GM18526 (cell line): ENCODE data around the gene FSCN2.
A peak's percentile ranks its signal among the peaks of the same experiment; 100 is the strongest.

Experiments
- POLR2A ChIP-seq: IDR thresholded peaks from 3 replicates; pipeline ENCODE4 v1.6.1; 2011; ENCODE audit not compliant: insufficient read length; ENCODE audit errors: extremely low read depth

FSCN2 gene

DNA sequence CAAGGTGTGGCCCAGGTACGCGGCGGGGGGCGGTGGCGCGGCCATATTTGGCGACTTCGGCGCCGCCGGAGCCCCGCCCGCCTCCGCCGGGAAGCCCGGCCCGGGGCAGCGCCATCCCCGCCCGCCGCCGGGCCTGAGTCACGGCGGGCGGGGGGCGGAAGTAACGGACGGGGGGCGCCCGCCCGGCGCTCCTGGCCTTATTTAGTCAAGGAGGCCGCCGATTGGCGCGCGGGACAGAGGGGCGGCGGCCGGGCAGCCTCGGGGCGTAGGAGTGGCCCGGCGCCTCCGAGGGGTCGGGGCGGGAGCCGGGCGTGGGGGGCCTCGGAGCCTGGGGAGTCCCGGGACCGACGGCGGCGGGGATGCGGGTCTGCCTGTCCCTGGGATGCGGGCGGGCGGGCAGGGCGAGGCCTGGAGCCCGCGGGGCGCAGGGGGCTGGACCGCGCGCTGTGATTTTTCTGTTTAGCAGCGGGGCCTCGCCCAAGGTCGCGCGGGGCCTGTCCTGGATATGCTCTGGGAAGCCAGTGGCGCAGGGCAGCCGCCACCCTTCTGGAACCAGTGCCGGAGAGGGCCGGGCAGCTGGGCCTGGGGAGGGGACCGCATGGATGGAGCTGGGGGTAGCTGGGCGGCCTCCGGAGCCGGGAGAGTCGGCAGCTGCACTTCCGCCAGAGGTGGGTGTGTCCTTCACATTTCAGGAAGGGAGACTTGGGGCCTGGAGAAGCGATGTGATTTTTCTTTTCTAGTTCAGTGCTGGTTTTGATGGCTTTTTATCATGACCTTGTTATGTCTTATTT lies 13.2 kb upstream of the FSCN2 start:
- peak; percentile 39 for TF ChIP-seq POLR2A

DNA sequence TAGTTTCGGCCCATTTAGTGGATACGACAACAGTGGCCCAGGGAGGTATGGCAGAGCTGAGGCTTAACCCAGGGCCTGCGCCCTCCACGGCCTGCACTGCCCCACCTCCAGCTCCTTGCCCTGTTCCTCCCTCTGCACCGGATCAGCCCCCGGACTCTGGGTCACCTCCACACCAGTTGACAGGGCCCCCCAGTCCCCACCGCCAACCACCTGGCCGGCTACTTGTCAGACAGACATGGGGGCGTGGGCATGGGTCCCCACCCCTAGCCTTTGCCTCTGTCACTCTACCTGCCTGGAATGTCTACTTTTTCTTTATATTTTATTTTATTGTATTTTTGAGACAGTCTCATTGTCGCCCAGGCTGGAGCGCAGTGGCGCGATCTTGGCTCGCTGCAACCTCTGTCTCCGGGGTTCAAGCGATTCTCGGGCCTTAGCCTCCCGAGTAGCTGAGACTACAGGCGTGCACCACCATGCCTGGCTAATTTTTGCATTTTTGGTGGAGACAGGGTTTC lies 12.6 kb upstream of the FSCN2 start:
- TF ChIP-seq POLR2A, result no peak

DNA sequence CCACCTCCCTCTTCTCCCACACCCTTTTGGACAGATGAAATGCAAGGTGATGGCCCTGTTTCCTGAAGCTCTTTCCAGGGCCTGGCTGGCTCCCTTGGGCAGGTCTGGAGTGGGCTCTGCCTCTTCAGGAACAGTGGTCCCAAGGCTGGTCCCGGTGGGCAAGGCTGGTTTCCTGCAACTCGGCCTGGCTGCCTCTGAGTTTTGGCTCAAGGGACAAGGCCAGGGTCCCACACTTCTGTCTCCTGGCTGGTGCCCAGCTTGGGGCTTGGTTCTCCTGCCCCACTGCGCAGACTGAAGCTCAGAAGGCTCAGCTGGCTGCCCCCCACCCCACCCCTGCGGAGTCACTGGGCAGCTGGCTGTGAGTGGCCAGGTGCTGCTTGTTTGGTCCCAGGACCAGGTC lies 11.7 kb upstream of the FSCN2 start:
- peak; percentile 31 for TF ChIP-seq POLR2A

DNA sequence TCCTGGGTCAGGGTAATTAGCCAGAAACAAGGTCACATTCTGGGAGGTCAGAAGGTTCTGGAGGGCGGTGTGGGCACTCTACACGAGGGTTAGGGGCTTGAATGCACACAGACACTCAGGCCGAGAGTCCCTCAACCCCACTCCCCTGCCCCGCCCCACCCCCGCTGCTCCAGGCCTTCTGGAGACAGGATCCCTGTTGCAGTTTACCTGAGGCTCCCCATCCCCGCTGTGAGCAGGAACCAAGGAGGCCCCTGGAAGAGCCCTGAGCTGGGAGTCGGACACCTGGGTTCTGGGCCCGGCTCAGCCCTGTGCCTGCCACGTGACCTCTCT lies 11.2 kb upstream of the FSCN2 start:
- no peak for TF ChIP-seq POLR2A

DNA sequence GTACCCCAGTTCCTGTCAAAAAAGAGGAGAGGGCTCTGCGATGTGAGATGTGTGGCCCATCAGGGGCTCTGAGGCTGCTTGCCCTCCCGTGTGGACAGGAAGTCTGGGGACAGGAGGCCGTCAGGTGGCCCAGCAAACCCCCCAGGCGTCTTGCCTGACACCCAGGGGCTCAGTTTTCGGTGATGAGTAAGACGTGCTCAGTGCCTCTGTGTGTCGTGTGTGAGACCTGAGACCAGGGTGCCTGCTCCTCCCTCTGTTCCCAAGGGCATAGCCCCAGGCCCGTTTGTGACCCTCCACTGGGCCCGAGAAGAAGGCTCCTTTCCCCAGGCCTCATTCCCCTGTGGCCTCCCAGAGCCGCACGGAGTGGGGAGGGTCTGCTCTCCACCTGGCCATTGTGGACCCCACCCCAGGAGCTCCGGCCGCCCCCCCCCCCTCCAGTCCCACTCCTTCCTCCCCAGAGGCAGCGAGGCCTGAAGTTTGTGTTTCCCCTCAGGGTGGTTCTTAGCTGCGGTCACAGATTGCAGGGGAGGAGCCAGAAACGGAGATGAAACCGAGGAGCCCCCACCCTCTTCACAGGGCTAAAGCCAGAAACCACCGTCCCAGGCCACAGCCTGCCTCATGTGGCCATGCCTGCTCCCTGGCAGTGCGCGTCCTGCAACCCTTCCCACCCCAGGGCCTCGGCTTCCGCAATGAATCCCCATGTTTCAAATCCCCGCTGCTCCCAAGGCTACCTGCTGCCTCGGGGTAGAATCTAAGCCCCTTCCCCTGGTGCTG lies 10.7 kb upstream of the FSCN2 start:
- TF ChIP-seq POLR2A, result peak; percentile 72

DNA sequence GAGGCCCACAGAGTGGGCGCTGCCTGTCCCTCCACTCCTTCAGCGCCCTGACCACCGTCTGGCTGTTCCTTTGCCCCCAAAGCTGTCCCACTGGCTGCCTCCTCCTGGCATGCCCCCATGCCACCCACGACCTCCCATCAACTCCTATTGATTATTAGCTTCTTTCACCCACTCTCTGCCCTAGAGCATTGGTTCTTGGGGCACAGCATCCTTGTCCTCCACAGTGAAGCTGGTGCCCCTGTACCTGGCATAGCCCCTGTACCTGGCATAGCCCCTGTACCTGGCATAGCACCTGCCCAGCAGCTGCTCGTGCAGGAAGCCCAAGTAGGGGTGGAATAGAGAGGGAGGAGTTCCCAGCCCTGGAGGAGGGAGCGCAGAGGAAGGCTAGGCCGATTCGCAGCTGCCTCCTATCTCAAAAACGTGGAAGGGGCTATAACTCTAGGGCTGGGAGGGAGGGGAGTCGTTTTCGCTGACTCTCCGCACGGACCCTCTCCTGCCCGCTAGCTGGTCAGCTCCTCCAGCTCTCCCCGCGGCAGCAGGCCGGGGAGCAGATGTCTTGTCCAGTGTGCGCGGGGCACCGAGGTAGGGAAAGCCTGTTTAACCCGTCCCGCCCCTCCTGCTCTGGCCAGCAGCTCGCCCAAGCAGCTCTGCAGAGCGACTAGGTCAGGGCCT lies 9.9 kb upstream of the FSCN2 start:
- peak; percentile 5 for TF ChIP-seq POLR2A

DNA sequence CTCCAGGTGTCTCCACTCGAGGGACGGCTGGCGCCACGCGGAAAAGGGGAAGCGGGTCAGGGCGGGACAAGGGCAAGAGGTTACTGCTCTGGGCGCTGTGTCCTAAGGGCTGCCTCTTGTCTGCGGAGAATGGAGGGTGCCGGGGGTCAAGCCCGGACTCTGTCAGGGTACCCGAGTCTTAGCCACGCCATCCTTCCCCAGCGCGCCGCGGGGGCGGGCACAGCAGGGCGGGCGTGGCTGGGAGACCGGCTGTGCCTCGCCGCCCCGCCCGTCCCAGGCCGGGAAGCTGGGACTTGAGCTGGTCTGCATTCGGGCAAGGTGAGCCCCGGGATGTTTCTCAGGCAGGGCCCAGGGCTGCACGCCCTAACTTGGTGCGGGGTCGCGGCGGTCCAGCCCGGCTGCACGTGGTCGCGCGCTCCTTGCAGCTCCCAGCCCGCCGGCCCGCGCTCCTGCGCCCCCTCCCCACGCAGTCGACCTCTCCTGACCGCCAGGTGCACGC lies 9.3 kb upstream of the FSCN2 start:
- peak; percentile 17 for TF ChIP-seq POLR2A

DNA sequence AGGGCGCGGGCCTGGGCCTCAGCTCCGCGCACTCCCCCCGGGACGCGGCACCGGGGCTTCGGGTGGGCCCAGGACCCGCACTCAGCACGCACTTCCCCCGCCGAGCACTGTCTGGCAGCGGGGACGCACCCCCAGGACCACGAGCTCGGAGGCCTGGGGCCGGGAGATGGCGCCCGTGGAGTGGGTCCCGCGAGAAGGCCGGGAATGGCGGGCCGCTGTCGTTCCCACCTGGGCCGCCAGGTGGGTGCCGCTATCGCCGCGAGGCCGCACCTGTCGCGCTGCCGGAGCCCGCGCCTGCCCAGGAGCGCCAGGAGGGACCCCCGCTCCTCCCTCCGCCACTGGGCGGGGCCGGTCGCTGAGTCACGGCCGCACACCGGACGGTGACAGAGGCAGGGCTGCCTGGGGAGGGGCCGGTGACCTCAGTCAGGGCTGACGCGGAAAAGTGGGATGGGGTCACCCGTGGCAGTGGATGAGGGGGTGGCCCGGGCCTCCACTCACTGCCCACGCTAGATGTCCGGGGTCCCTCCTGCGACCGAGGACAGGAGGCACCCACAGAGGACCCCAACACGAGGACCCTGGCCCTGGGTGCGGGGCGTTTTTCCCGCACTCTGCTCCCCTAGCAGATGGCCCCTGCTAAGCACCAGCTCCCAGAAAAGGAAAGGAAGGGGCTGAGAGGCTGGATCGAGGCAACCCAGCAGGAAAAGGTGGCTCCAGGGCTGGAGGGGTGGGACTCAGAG lies 8.7 kb upstream of the FSCN2 start:
- TF ChIP-seq POLR2A, result peak; percentile 28

DNA sequence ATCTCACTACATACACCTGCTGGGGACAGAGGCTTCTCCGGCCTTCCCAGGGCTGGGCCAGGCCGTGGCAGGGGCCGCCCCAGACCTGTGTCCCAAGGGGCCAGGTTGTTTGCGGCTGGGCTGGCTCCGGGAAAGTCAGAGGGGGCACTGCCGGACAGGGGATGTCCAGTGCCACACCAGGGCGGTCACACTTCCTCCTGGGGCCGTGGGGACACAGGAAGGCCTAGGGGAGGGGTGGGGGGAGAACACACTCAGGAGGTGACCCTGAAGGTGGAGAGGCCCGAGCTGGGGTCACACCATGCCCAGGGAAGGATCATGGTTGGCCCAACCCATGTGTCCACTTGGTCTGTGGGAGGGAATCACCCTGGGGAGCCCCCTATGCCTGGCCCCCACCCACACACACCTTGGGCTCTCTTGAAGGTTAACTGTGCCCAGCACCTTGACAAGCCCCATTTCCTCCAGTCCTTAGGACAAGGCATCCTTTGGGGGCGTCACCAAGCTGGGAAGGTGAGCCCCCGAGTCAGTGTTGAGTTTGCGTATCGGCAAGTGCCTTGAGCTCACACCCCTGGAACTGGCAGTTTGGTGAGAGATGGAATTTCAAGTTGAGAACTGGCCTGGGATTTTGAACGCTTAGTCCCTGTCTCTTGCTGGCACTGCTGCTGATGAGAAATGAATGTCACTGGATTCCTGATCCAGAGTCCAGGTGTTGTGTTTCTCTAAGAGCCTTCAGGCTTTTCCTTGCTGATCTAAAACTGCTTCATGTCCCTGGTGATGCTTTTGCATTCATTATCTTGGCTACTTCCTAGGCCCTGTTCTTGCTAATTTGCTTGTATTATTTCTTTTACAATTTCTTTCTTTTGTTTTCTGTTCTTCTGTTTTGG lies 7.9 kb upstream of the FSCN2 start:
- no peak for TF ChIP-seq POLR2A

DNA sequence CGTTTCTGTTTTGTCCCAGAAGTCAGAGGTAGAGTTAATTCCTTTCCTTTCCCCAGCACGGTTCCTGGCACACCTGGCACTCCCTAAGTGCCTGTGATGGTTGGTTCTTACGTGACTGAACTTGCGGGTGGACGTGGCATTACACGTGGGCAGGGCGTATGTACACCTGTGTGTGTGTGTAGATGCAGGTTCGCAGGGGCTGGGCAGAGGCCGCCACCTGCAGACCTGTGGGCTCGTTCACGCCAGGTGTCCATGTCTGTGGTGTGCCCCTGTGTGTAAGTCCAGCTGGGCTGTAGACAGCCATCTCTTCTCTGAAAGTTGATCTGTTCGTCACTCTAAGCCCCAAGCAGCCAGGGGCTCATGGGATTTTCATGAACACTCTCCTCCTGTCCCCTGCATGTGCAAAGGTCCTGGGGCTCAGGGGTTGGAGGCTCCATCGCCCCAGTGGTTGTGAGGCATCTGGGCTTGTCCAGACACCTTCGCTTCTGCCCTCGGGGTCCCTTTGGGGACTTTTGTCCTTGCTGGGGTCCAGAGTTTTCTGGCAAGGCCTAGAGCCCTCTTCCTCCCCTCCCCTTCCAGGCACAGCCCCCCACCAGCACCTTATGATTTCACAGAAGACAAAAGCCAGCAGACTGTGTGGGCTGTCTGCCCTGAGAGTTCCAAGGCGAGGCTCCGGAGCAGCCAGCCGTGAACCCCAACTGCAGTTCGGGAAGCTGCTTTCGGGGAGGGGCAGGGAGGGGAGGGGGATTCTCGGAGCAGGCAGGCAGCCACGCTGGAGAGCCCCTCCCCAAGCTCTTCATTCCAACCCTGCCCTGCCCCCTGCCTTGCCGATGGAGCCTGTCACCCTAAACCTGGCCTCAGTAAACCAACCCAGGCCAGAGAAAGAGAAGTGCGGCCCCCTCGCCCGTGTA lies 5.4 kb upstream of the FSCN2 start:
- no peak for TF ChIP-seq POLR2A

DNA sequence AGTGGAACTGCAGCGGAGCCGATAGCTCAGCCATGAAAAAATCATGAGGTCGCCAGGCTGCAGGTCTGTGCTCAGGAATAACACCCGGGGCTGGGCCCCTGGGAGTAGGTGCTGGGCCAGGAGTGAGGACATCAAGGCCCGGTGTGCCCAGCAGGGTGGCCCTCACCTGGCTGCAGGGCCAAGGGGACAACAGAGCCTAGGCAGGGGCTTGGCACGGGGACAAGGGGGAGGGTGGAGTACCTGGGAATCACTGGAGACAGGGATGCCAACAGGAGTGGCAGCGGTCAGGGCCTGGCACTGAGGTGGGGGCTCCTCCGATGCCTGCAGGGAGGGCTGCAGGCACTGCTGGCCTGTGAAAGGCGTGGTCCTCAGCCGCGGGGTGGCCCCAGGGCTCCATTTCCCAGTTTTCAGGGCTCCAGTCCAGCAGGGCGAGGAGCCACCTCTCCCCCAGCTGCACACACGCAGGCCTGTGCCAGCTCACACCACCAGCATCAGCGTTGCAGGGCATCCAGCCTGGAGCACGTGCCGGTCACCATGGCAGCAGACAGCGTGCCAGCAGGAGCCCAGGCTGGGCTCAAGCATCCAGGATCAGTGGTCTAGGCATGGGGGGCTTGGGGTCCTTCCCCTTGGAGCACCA lies 4.7 kb upstream of the FSCN2 start:
- no peak for TF ChIP-seq POLR2A

DNA sequence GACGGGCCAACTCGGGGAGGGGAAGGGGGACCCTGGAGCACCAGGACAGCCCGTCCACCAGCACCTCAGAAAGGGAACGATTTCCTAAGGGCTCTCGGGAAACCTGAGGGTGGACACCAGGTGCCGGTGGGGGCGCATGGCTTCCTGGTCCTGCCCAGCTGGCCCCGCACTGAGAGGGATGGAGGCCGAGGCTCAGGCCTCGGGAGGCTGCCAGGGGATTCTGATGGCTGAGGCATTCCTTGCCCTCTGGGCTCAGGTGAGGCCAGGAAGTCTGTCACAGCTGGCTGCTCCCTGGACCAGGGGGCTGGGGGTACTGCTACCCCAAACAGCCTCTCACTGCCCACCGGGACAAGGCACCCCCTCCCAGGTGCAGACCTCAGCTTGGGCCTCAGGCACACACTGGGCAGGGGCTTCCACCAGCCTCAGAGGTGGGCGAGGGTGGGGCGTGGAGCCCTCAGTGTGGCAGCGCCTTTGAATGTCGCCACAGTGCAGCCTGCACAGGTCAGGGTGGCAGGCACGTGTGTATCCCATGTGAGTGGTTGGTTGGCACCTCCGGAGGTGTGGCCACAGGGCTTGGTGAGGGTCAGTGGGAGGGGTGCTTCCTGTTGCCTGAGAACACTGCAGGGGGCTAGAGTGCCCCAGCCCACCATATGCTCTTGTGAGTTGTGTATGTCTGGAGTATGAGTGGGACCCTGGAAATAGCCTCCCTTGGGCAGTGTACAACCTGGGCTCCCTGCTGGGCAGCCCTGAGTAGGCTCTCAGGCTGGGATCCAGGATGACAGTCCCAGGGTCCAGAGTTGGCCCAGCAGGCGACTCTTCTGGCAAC lies 3.9 kb upstream of the FSCN2 start:
- TF ChIP-seq POLR2A, result no peak

DNA sequence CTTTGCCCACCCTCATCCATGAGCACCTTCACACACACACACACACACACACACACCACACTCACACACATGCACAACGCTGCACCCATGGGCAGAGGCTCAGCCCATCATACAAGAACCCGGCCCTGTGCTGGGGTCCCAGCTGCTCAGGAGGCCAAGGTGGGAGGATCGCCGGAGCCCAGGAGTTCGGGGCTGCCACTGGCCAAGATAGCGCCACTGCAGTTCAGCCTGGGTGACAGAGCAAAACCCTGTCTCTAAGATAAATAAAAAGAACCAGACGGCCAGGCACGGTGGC lies 3.4 kb upstream of the FSCN2 start:
- no peak for TF ChIP-seq POLR2A
